SK-MEL-5 (cell line): ENCODE data around the gene VKORC1. TPM values are rescaled to one million over a fixed set of nuclear protein-coding genes. Genes with fewer than 3 reads are reported as not detected.
A peak's percentile ranks its signal among the peaks of the same experiment; 100 is the strongest.

Source experiments
- DNase-seq: peaks from one replicate; pipeline ENCODE4 v3.0.0-alpha.2; 2016; ENCODE audit warnings: low read depth, low spot score
- in situ Hi-C: cut with HindIII; loops from 2 replicates; pipeline ENCODE4 v1.10.0; 2016; ENCODE audit warnings: low sequenced_read_pairs, high pct_unique_total_duplicates, low pct_unique_long_range_greater_than_20kb
- total RNA-seq: library from RNA; depleted of rRNA; stranded (reverse); fragments of >200 nt; shearing (Covaris generic); gene quantifications from 2 replicates; pipeline ENCODE4 v1.2.3, GENCODE V29; 2014

VKORC1 gene
- total RNA-seq, 1 experiment from 2014 or later, result 206 TPM

DNA sequence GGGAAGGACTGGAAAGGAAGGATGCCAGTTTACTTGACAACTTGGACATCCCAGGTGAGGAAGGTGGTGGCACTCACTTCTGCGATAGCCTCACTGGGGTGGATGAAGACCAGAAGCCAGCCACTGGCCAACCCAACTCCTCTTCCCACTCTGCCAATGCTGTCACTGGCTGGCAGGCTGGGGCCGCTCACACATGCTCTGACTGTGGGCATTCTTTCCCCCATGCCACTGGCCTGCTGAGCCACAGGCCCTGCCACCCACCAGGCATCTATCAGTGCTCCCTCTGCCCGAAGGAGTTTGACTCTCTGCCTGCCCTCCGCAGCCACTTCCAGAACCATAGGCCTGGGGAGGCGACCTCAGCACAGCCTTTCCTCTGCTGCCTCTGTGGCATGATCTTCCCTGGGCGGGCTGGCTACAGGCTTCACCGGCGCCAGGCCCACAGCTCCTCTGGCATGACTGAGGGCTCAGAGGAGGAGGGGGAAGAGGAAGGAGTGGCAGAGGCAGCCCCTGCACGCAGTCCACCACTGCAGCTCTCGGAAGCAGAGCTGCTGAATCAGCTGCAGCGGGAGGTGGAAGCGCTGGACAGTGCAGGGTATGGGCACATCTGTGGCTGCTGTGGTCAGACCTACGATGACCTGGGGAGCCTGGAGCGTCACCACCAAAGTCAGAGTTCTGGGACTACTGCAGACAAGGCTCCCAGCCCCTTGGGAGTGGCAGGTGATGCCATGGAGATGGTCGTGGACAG lies 15.8 kb downstream of the VKORC1 start:
- DNase-seq, result no peak
- in situ Hi-C loops, result no loop called here

DNA sequence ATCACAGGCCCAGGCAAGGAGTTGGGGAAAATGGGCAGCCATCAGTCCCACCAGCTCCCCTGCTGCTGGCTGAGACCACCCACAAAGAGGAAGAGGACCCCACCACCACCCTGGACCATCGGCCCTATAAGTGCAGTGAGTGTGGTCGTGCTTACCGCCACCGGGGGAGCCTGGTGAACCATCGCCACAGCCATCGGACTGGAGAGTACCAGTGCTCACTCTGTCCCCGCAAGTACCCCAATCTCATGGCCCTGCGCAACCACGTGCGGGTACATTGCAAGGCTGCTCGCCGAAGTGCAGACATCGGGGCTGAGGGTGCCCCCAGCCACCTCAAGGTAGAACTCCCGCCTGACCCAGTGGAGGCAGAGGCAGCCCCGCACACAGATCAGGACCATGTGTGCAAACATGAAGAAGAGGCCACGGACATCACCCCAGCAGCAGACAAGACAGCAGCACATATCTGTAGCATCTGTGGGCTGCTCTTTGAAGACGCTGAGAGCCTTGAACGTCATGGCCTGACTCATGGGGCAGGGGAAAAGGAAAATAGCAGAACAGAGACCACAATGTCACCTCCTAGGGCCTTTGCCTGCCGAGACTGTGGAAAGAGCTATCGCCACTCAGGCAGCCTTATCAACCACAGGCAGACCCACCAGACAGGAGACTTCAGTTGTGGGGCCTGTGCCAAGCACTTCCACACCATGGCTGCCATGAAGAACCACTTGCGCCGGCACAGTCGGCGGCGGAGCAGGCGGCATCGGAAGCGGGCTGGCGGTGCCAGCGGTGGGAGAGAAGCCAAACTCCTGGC lies 16.8 kb downstream of the VKORC1 start:
- no peak for DNase-seq
- in situ Hi-C loops, result no loop called here

- no peak for DNase-seq
- in situ Hi-C loops, result no loop called here
These were observed 17.6 kb downstream of the VKORC1 start for GRCh38 chr16:31077024-31077423.

DNA sequence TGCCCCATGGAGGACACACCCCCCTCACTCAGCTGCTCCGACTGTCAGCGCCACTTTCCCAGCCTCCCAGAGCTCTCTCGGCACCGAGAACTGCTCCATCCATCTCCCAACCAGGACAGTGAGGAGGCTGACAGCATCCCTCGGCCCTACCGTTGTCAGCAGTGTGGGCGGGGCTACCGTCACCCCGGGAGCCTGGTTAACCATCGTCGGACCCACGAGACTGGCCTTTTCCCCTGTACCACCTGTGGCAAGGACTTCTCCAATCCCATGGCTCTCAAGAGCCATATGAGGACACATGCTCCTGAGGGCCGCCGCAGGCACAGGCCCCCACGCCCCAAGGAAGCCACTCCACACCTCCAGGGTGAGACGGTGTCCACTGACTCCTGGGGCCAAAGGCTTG lies 18.3 kb downstream of the VKORC1 start:
- no peak for DNase-seq
- in situ Hi-C loops, result no loop called here

DNA sequence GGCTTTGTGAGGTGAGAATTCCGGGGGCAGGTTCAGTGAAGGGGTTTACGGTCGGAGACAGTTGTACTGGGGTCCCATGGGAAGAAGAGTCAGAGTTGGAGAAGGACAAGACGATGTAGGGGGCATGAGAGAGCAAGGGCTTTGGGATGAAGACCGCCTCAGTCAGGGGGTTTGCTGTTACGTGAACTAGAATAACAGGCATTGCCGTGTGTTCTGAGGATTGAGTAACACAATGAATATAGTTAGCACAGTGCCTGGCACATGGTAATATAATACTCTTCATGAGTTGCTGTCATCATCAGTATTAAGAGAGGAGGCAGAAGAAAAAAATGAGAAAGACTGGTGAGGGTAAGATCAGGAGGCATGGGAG lies 19.8 kb downstream of the VKORC1 start:
- in situ Hi-C loops, result no loop called here

GRCh38 chr16:31073970-31074813 lies 20.4 kb downstream of the VKORC1 start, which contains the start of the genes ZNF646 and ZNF668:
Gene ZNF646, plus strand, starts transcription at chr16:31074422. Its CDS starts 1,903 bp downstream, at chr16:31076325.
Gene ZNF668, minus strand, starts transcription at chr16:31074240. Its CDS starts 9,781 bp downstream, at chr16:31064459.
- DNase-seq, result peak; percentile 98
- in situ Hi-C loops, result no loop called here

More for the DNA sequence above, 19.8 kb downstream of the VKORC1 start:
- peak; percentile 35 for DNase-seq

GRCh38 chr16:31073142-31073969 lies 21.2 kb downstream of the VKORC1 start:
- in situ Hi-C loops, result no loop called here
- peak; percentile 87 for DNase-seq

DNA sequence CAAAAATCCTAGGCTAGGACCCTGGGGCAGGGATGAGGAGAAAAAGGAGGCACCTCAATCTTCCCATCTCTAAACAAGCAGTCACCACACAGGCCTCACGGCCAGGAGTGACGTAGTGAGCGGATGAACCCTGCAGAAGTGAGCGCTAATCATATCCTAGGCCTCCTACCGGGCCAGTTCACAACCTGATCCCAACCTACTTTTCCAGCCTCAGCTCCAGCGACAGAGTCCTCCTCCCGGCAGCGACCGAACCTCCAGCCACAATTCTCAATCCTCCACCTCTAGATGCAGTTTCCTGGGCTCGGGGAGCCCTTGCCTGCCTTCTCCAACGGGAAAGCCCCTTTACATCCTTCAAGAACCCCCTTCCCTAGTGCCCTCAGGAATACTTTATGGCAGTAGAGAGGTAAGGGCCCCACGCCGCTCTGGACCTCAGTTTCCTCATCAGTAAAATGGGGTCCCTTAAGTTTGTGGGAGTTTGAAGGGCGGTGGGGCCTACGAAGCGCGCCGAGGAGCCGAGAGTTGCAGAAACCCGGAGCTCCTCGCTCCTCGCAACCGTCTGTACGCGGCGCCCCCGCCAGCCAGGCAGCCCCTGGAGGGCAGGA lies 22.0 kb downstream of the VKORC1 start:
- peak; percentile 18 for DNase-seq
- in situ Hi-C loops, result no loop called here

GRCh38 chr16:31071861-31072260 lies 22.7 kb downstream of the VKORC1 start:
- DNase-seq, result peak; percentile 28

DNA sequence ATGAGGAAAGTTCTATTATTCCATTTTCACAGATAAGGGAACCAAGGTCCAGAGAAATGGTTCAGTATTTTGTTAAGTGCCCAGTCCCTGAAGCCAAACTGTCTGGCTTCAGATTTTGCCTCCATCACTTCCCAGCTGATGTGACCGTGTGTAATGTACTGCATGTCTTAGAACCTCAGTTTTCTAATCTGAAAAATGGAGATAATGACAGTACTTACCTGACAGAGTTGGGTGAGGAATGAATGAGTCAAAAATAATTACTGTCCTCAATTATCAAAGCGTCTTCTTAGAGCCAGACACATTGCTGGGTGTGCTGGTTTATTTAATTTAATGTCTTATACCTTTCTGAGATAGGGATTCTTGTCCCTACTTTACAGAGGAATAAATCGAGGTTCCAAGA lies 27.3 kb downstream of the VKORC1 start:
- no peak for DNase-seq
- in situ Hi-C loops, result no loop called here

More at GRCh38 chr16:31071861-31072260, 22.7 kb downstream of the VKORC1 start:
- in situ Hi-C loops, result no loop called here

DNA sequence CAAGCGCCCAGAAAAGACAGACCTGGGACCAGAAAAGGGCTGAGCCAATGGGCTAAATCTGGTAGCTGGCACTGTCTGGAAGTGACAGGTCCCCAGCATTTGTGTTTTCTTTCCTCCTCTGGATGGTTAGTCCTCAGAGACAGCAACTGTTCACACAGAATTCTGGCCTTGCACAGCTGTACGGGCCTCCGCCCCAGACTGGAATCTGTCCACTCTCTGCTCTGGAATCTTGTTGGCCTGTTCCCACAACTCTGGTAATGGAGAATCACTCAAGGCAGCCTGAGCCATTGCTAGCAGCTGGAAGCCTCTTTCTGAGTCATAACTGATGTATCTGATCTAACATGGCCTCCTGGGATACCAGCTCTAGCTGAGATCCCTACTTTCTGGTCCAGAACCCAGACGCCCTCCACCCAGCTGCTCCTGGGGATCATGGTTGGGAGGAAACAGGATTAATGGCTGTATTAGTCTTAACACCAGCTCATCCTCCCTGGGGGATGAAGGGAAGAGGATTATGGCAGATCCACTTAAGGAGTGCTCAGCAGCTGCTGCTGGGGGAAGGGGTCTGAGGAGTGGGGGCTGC lies 29.6 kb downstream of the VKORC1 start:
- in situ Hi-C loops, result no loop called here

DNA sequence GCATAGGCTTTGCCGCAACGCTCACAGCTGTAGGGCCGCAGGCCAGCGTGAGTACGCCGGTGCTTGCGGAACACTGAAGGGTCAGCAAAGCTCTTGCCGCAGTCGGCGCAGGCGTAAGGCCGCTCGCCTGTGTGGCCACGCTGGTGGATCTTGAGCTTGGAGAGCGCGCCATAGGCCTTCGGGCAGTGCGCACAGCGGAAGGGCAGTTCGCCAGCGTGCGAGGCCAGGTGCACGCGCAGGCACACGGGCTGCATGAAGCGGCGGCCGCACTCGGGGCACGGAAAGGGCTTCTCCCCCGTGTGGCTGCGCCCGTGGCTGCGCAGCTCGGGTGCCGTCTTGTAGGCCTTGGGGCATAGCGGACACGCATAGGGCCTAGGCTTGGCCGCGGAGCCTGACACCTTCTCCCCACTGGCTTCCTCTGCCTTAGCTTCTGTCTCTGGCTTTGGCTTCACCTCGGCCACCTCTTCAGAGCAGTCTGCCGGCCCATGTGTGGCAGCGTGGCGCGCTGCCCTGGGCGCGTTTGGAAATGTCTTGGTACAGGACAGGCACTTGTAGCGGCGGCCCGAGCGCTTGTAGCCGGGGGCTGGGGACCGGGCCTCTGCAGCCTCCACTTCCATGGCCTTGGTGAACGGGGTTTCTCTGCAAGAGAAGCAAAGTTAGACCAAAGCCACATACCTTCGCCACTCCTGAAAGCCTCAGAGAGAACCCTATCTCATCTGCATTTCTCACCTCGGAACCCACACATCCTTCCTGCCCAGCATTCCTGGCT lies 30.6 kb downstream of the VKORC1 start:
- DNase-seq, result no peak
- in situ Hi-C loops, result no loop called here

More for the DNA sequence above, 29.6 kb downstream of the VKORC1 start:
- DNase-seq, result no peak

DNA sequence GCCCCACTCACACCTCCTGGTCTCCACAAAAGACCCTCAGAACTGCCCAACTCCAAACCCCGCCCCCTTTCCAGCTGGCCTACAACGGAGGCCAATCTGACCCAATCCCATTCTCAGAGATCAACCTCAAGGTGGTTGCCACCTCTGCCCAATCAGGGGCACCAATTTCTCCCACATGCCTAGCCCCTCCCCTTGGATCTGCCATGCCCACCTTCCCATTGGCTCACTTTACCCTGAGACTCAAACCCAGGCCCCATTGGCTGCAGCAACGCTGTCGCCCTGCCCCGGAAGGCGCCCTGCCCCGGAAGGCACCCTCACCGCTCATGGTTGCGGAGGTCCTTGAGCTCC lies 31.1 kb downstream of the VKORC1 start:
- in situ Hi-C loops, result no loop called here
- no peak for DNase-seq

- DNase-seq, result no peak
- in situ Hi-C loops, result no loop called here
These were observed 32.7 kb downstream of the VKORC1 start for GRCh38 chr16:31061813-31062440.

GRCh38 chr16:31061126-31061812 lies 33.3 kb downstream of the VKORC1 start:
- DNase-seq, result no peak
- in situ Hi-C loops, result no loop called here
